GM18526 (cell line): Measurements from ENCODE around the gene CPSF4L.

Source experiments
- POLR2A ChIP-seq: IDR thresholded peaks from 3 replicates; pipeline ENCODE4 v1.6.1; 2011; ENCODE audit not compliant: insufficient read length; ENCODE audit errors: extremely low read depth

CPSF4L gene

GRCh38 chr17:73231841-73232586 lies 29.7 kb downstream of the CPSF4L start:
- TF ChIP-seq POLR2A, result peak; percentile 70

GRCh38 chr17:73231395-73231794 lies 30.3 kb downstream of the CPSF4L start:
- no peak for TF ChIP-seq POLR2A

- no peak for TF ChIP-seq POLR2A
These were observed 31.6 kb downstream of the CPSF4L start for GRCh38 chr17:73230088-73230487.

- TF ChIP-seq POLR2A, result no peak
These were observed 32.9 kb downstream of the CPSF4L start for GRCh38 chr17:73228748-73229236.

GRCh38 chr17:73227944-73228343 lies 33.7 kb downstream of the CPSF4L start:
- TF ChIP-seq POLR2A, result no peak

- TF ChIP-seq POLR2A, result no peak
These were observed 34.3 kb downstream of the CPSF4L start for GRCh38 chr17:73227379-73227778.

- TF ChIP-seq POLR2A, result no peak
These were observed 35.0 kb downstream of the CPSF4L start for GRCh38 chr17:73226556-73227172.

- no peak for TF ChIP-seq POLR2A
These were observed 36.9 kb downstream of the CPSF4L start for GRCh38 chr17:73224663-73225305.

GRCh38 chr17:73224237-73224636 lies 37.4 kb downstream of the CPSF4L start:
- TF ChIP-seq POLR2A, result no peak

- no peak for TF ChIP-seq POLR2A
These were observed 38.0 kb downstream of the CPSF4L start for GRCh38 chr17:73223626-73224230.

GRCh38 chr17:73215447-73215846 lies 46.2 kb downstream of the CPSF4L start:
- no peak for TF ChIP-seq POLR2A

GRCh38 chr17:73214851-73215250 lies 46.8 kb downstream of the CPSF4L start:
- no peak for TF ChIP-seq POLR2A

- no peak for TF ChIP-seq POLR2A
These were observed 47.7 kb downstream of the CPSF4L start for GRCh38 chr17:73214008-73214407.

GRCh38 chr17:73211745-73212144 lies 49.9 kb downstream of the CPSF4L start:
- no peak for TF ChIP-seq POLR2A

GRCh38 chr17:73210002-73210678 lies 51.5 kb downstream of the CPSF4L start:
- no peak for TF ChIP-seq POLR2A
